HEK293 (cell line): Measurements from ENCODE around the gene RHOU.

ENCODE experiments used
- ATF2 ChIP-seq: fragments of 450-650 bp; formaldehyde crosslinking; IDR thresholded peaks from 2 replicates; pipeline ENCODE4 v1.5.1; 2016; ENCODE audit warnings: missing biosample characterization, missing genetic modification characterization, low read depth
- BCL11B ChIP-seq: fragments of 450-650 bp; formaldehyde crosslinking; IDR thresholded peaks from 2 replicates; pipeline ENCODE4 v1.5.1; 2016; ENCODE audit warnings: low read depth, missing biosample characterization, missing genetic modification characterization
- FEZF1 ChIP-seq: fragments of 450-650 bp; formaldehyde crosslinking; IDR thresholded peaks from 2 replicates; pipeline ENCODE4 v1.5.1; 2016; ENCODE audit warnings: missing biosample characterization, missing genetic modification characterization
- KLF8 ChIP-seq: fragments of 450-650 bp; formaldehyde crosslinking; IDR thresholded peaks from 2 replicates; pipeline ENCODE4 v1.5.1; 2016; ENCODE audit warnings: missing biosample characterization, missing genetic modification characterization
- MZF1 ChIP-seq: fragments of 450-650 bp; formaldehyde crosslinking; IDR thresholded peaks from 2 replicates; pipeline ENCODE4 v1.5.1; 2017; ENCODE audit warnings: missing biosample characterization, missing genetic modification characterization, borderline replicate concordance
- OVOL3 ChIP-seq: fragments of 450-650 bp; formaldehyde crosslinking; IDR thresholded peaks from 2 replicates; pipeline ENCODE4 v1.5.1; 2016; ENCODE audit warnings: missing biosample characterization, missing genetic modification characterization
- PATZ1 ChIP-seq: fragments of 450-650 bp; formaldehyde crosslinking; IDR thresholded peaks from 2 replicates; pipeline ENCODE4 v1.5.1; 2016; ENCODE audit warnings: missing biosample characterization, missing genetic modification characterization
- PRDM6 ChIP-seq: fragments of 450-650 bp; formaldehyde crosslinking; IDR thresholded peaks from 2 replicates; pipeline ENCODE4 v1.5.1; 2017; ENCODE audit warnings: missing biosample characterization, missing genetic modification characterization
- SCRT1 ChIP-seq: fragments of 450-650 bp; formaldehyde crosslinking; IDR thresholded peaks from 2 replicates; pipeline ENCODE4 v1.5.1; 2016; ENCODE audit warnings: missing biosample characterization, missing genetic modification characterization, borderline replicate concordance
- SP2 ChIP-seq: fragments of 450-650 bp; formaldehyde crosslinking; IDR thresholded peaks from 2 replicates; pipeline ENCODE4 v1.5.1; 2016; ENCODE audit warnings: missing biosample characterization, missing genetic modification characterization
- TRIM28 ChIP-seq: IDR thresholded peaks from 2 replicates; pipeline ENCODE4 v1.6.1; 2011; ENCODE audit warnings: low read length, control low read depth, borderline replicate concordance
- ZBTB11 ChIP-seq: fragments of 450-650 bp; formaldehyde crosslinking; conservative IDR thresholded peaks from 2 replicates; pipeline ENCODE4 v1.5.1; 2016; ENCODE audit warnings: low read depth, missing biosample characterization, missing genetic modification characterization
- ZBTB17 ChIP-seq: fragments of 450-650 bp; formaldehyde crosslinking; IDR thresholded peaks from 2 replicates; pipeline ENCODE4 v1.5.1; 2016; ENCODE audit warnings: missing biosample characterization, missing genetic modification characterization
- ZIC2 ChIP-seq: fragments of 450-650 bp; formaldehyde crosslinking; IDR thresholded peaks from 2 replicates; pipeline ENCODE4 v1.5.1; 2016; ENCODE audit warnings: missing biosample characterization, missing genetic modification characterization
- ZNF146 ChIP-seq: fragments of 450-650 bp; formaldehyde crosslinking; IDR thresholded peaks from 2 replicates; pipeline ENCODE4 v1.5.1; 2016; ENCODE audit warnings: missing biosample characterization, missing genetic modification characterization
- ZNF18 ChIP-seq: fragments of 450-650 bp; formaldehyde crosslinking; IDR thresholded peaks from 2 replicates; pipeline ENCODE4 v1.5.1; 2016; ENCODE audit warnings: missing biosample characterization, missing genetic modification characterization
- ZNF2 ChIP-seq: fragments of 450-650 bp; formaldehyde crosslinking; IDR thresholded peaks from 2 replicates; pipeline ENCODE4 v1.5.1; 2016; ENCODE audit warnings: missing biosample characterization, missing genetic modification characterization
- ZNF24 ChIP-seq: fragments of 450-650 bp; formaldehyde crosslinking; IDR thresholded peaks from 2 replicates; pipeline ENCODE4 v1.5.1; 2016; ENCODE audit warnings: missing biosample characterization, missing genetic modification characterization
- ZNF366 ChIP-seq: fragments of 450-650 bp; formaldehyde crosslinking; conservative IDR thresholded peaks from 2 replicates; pipeline ENCODE4 v1.5.1; 2016; ENCODE audit warnings: missing biosample characterization, missing genetic modification characterization
- ZNF391 ChIP-seq: fragments of 450-650 bp; formaldehyde crosslinking; IDR thresholded peaks from 2 replicates; pipeline ENCODE4 v1.5.1; 2016; ENCODE audit warnings: low read depth, missing biosample characterization, missing genetic modification characterization, borderline replicate concordance
- ZNF398 ChIP-seq: fragments of 450-650 bp; formaldehyde crosslinking; IDR thresholded peaks from 2 replicates; pipeline ENCODE4 v1.5.1; 2017; ENCODE audit warnings: missing biosample characterization, missing genetic modification characterization
- ZNF433 ChIP-seq: fragments of 450-650 bp; formaldehyde crosslinking; IDR thresholded peaks from 2 replicates; pipeline ENCODE4 v1.5.1; 2016; ENCODE audit warnings: missing biosample characterization, missing genetic modification characterization, low read depth
- ZNF48 ChIP-seq: fragments of 450-650 bp; formaldehyde crosslinking; IDR thresholded peaks from 2 replicates; pipeline ENCODE4 v1.5.1; 2016; ENCODE audit warnings: missing biosample characterization, missing genetic modification characterization
- ZNF501 ChIP-seq: fragments of 450-650 bp; formaldehyde crosslinking; IDR thresholded peaks from 2 replicates; pipeline ENCODE4 v1.5.1; 2016; ENCODE audit warnings: missing biosample characterization, missing genetic modification characterization
- ZNF555 ChIP-seq: fragments of 450-650 bp; formaldehyde crosslinking; conservative IDR thresholded peaks from 2 replicates; pipeline ENCODE4 v1.5.1; 2017; ENCODE audit warnings: missing biosample characterization, mild to moderate bottlenecking, missing genetic modification characterization, inconsistent platforms

RHOU gene

GRCh38 chr1:228781161-228781808, 46.0 kb downstream of the RHOU start (continued):
- peak; percentile 63; the same call in 1 of the 2 replicates for TF ChIP-seq ZNF501 (tag by site-specific recombination)
- TF ChIP-seq ZNF18: peak; percentile 98
- TF ChIP-seq ZNF48 (tag by site-specific recombination): no peak
- peak; percentile 96 for TF ChIP-seq ZIC2 (tag by site-specific recombination)
- peak; percentile 93 for TF ChIP-seq ZNF366
- peak; percentile 99 for TF ChIP-seq FEZF1 (tag by site-specific recombination)
- TF ChIP-seq PRDM6 (tag by site-specific recombination): peak; percentile 100
- TF ChIP-seq KLF8 (tag by site-specific recombination): peak; percentile 93
- TF ChIP-seq ZNF555 (tag by site-specific recombination): no peak
- TF ChIP-seq PATZ1 (tag by site-specific recombination): peak; percentile 89
- peak; percentile 75 for TF ChIP-seq ZNF2
- peak; percentile 43; the same call in 1 of the 2 replicates for TF ChIP-seq SP2 (tag by site-specific recombination)
- TF ChIP-seq SCRT1 (tag by site-specific recombination): peak; percentile 85
- peak; percentile 98 for TF ChIP-seq TRIM28
- TF ChIP-seq MZF1 (tag by site-specific recombination): peak; percentile 98
- peak; percentile 76; the same call in 1 of the 2 replicates for TF ChIP-seq ZNF391 (tag by site-specific recombination)
- no peak for TF ChIP-seq ZNF433
- TF ChIP-seq ZBTB17 (tag by site-specific recombination): peak; percentile 79
- peak; percentile 95 for TF ChIP-seq BCL11B (tag by site-specific recombination)
- peak; percentile 96 for TF ChIP-seq OVOL3 (tag by site-specific recombination)
- TF ChIP-seq ZNF24 (tag by site-specific recombination): peak; percentile 99
- TF ChIP-seq ZBTB11 (tag by site-specific recombination): no peak
- peak; percentile 81 for TF ChIP-seq ZNF146 (tag by site-specific recombination)
- TF ChIP-seq ZNF398 (tag by site-specific recombination): peak; percentile 83
- peak; percentile 78 for TF ChIP-seq ATF2 (tag by site-specific recombination)
